GM12874 (cell line): ENCODE data around the gene PSMB9.

Experiments
- TF ChIP-seq, protein P1 (sequence below): IDR thresholded peaks from 2 replicates; pipeline ENCODE4 v1.5.1; 2011; ENCODE audit warnings: low read depth, mild to moderate bottlenecking, control low read depth, low read length, moderate library complexity; ENCODE audit not compliant: insufficient read depth

PSMB9 gene

DNA sequence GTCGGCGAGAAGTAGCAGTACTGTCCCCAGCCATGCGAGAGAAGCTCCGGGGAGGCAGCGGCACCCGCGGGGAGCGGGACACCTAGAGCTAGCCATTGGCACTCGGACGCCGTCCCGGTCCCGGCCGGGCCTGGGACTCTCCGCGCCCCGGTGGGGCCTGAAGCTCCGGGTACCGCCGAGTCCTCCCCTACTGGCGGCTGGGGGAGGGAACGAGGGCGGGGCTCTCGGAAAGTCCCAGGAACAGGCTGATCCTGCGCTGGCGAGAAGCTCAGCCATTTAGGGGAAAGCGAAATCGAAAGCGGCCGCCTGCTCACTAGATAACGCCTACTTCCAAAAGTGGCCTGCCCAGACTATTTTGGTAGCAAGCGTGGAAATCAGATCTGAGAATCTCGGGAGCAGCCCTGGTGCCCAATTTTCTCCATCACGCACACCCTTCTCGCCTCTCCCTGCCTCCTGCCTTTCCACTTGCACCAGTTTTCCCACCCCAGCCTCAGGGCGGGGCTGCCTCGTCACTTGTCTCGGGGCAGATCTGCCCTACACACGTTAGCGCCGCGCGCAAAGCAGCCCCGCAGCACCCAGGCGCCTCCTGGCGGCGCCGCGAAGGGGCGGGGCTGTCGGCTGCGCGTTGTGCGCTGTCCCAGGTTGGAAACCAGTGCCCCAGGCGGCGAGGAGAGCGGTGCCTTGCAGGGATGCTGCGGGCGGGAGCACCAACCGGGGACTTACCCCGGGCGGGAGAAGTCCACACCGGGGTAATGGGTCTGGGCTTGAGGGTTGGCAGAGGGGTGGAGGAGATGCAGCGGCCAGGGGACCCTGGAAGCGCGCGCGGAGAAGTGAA, at the start of gene PSMB9, which contains the start of gene TAP1:
TSS of gene PSMB9 (plus strand) at position 652 of the 835 bp plus-strand sequence. CDS start at position 690, 38 bp downstream.
TSS of gene TAP1 (minus strand) at position 164 of the 835 bp plus-strand sequence. CDS start at position 96, 68 bp downstream.
- TF ChIP-seq, protein P1, sequence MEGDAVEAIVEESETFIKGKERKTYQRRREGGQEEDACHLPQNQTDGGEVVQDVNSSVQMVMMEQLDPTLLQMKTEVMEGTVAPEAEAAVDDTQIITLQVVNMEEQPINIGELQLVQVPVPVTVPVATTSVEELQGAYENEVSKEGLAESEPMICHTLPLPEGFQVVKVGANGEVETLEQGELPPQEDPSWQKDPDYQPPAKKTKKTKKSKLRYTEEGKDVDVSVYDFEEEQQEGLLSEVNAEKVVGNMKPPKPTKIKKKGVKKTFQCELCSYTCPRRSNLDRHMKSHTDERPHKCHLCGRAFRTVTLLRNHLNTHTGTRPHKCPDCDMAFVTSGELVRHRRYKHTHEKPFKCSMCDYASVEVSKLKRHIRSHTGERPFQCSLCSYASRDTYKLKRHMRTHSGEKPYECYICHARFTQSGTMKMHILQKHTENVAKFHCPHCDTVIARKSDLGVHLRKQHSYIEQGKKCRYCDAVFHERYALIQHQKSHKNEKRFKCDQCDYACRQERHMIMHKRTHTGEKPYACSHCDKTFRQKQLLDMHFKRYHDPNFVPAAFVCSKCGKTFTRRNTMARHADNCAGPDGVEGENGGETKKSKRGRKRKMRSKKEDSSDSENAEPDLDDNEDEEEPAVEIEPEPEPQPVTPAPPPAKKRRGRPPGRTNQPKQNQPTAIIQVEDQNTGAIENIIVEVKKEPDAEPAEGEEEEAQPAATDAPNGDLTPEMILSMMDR: peak; percentile 86

DNA sequence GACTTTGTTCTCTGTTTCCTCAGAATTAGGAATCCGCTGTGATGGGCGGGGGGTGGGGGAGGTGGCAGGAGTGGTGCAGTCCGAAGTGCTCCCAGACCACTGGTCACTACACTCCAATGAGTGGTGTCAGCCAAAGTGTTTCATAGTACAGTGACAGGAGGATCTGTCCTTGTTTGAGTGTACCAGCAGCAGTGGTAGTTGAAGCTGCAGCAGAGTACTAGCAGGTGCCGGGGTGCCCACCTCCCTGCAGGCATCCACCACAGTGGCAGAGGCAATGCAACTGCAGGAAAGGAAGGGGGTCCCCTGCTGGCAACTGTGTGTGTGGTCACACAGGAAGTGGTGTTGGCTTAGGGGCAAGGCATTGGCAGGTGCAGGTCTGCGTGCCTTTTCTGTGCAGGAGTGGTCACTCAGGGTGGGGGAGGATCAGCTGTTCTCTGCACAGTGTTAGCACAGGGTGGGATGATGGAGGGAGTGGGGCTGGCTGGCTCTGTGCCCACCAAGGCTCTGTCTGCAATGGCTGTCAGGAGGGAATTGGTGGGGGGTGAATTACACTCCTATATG, 46.9 kb upstream of the PSMB9 start:
- TF ChIP-seq, protein P1: peak; percentile 21; the same call in 1 of the 2 replicates

DNA sequence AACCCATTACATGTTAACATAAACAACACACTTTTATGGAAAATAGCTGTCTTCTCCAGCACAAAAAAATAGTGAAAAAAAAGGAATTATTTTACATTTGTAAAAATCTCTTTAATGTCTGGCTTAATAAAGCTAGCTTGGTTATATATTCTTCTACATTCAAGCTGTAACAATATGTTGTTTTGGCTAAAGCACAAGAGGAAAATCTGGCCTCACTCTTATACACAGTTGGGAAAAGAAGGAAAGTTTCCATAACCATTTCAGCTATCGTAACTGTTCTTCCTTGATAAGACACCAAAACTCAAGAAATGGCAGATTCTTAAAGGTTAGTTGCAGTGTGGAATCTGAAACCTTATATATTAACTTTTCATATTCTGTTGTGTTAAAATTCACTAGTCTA, 44.8 kb upstream of the PSMB9 start:
- TF ChIP-seq, protein P1: no peak

DNA sequence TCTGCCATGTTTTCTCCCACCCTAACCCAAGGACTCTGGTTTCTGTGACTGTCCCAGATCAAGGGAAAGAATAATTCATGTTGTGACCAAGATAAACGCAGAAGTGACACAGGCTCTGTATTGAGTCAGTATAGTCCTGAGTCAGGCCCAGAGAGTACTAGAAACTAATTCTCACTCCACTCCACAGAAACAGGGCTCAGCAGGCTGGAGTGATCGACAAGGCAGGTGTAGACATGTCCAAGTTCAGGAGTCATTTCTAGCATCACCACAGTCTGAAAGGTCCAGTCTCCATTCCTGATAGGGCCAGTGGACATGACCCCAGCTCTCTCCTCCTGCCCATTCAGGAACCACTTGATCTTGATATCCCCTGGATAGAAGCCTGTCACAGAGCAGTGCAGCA, 39.8 kb upstream of the PSMB9 start:
- TF ChIP-seq, protein P1: no peak

DNA sequence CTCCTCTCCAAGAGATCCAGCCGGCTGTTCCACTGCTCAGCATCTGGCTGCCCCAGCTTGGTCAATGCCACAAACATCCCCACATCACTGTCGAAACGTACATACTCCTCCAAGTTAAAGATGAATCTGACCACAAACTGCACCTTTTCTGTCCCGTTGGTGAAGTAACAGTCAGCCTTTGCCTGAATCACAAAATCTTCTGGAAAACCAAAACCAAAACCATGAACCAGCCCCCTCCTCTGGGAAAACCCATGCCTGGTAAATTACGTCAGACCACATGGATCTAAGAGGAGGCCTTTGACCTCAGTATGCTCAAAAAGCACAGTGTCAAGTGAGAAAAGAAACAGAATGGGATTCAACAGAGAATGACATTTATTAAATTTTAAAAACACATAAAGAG, 38.9 kb upstream of the PSMB9 start:
- TF ChIP-seq, protein P1: no peak

DNA sequence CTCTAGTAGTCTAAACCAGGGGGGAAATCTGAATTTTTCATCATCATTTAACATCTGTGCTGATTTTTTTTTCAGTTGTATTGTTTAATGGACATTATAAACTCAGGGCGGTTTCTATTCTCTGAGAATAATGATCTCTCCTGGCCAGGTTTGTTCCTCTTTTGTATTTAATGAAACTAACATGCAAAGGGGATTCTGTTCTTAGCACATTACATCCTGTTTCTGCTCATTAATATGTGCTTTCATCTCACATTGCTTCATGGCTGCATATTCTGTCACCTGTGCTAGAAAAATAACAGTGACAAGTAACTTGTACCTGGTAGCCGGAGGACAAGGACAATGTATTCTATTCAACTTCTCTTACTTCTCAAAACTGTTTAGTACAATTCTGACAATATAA, 38.0 kb upstream of the PSMB9 start:
- TF ChIP-seq, protein P1: no peak

DNA sequence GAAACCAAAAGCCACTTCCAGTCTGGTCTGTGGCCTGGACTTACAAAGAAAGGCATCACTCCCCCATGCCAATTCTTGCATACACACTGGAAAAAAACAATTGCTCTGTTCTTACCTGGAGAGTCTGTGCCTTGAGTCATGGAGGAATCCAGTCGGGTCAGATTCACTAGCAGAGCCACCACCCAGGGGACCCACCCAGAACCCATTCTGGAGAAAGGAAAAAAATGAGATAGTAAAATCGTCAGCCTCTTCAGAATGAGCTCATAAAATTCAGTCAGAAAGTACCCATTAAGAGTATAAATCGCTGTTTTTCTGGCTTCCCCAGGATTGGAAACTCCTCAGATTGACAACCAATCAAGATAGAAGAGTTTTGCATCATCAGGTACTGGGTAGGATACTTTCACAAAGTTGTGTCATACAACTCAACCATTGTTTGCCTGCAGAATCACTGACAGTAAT, 37.2 kb upstream of the PSMB9 start, which contains the start of gene HLA-DOB:
TSS of gene HLA-DOB (minus strand) at position 257 of the 459 bp plus-strand sequence. CDS start at position 206, 51 bp downstream.
- TF ChIP-seq, protein P1: no peak
